GM12892 (cell line): ENCODE measurements around the gene SYNGR3.

Experiments used
- POLR2A ChIP-seq: IDR thresholded peaks from 2 replicates; pipeline ENCODE4 v1.6.1; 2011; ENCODE audit warnings: low read depth, low read length, control low read depth
- POLR2AphosphoS5 ChIP-seq: IDR thresholded peaks from 2 replicates; pipeline ENCODE4 v1.6.1; 2011; ENCODE audit warnings: low read depth, low read length, control low read depth
- TAF1 ChIP-seq: IDR thresholded peaks from 2 replicates; pipeline ENCODE4 v1.6.1; 2011; ENCODE audit warnings: low read depth, mild to moderate bottlenecking, control low read depth, low read length, borderline replicate concordance

DNA sequence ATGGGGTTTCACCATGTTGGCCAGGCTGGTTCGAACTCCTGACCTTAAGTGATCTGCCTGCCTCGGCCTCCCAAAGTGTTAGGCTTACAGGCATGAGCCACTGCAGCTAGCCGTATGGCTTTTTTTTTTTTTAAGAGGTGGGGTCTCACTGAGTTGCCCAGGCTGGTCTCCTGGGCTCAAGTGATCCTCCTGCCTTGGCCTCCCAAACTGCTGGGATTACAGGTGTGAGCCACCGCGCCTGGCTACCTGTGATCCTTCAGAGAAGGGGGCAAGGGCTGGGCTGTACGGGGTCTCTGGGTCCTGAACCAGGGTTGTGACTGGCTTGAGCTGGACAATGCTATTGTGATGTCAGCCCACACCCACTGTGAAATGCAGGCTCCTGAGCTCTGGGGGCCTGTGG, 23.3 kb upstream of the SYNGR3 start, which contains the start of gene RNF151:
- TF ChIP-seq POLR2AphosphoS5 (no peak), POLR2A (no peak), TAF1 (no peak)
